BJ (cell line): ENCODE data around the gene FAM168A. TPM values are rescaled to one million over a fixed set of nuclear protein-coding genes. Genes with fewer than 3 reads are reported as not detected.
A peak's percentile ranks its signal among the peaks of the same experiment; 100 is the strongest.

Experiments
- CTCF ChIA-PET: fragments of 350-600 bp; formaldehyde crosslinking; extraction: SDS; loops from one replicate; lab custom pipeline; 2021; ENCODE audit warnings: antibody characterized with exemption, inconsistent platforms; lab: Yijun Ruan, JAX
- POLR2A ChIA-PET: fragments of 300-600 bp; sonication (Branson Sonifier 250); formaldehyde crosslinking; extraction: SDS; loops from one replicate; lab custom pipeline; 2021; ENCODE audit warnings: antibody characterized with exemption; lab: Charles Lee
- DNase-seq: peaks from one replicate; pipeline ENCODE4 v3.0.0-alpha.2; 2011; ENCODE audit warnings: low read depth
- H3K27me3 ChIP-seq: 2 replicates; pipeline ENCODE4 v1.6.0; 2011; ENCODE audit warnings: low read length; ENCODE audit not compliant: control insufficient read depth, insufficient read depth
- H3K36me3 ChIP-seq: 2 replicates; pipeline ENCODE4 v1.5.1; 2011; ENCODE audit warnings: low read length; ENCODE audit not compliant: control insufficient read depth, insufficient read depth
- H3K4me3 ChIP-seq: 2 replicates; pipeline ENCODE4 v1.5.1; 2011; ENCODE audit warnings: low read depth, mild to moderate bottlenecking, control low read depth, low read length
- polyA plus RNA-seq: library from polyadenylated mRNA; depleted of rRNA; stranded (reverse); fragments of >200 nt; gene quantifications from 2 replicates; pipeline ENCODE4 v1.2.3, GENCODE V29; 2011
- TF ChIP-seq, protein P1 (sequence below): IDR thresholded peaks from 2 replicates; pipeline ENCODE4 v1.5.1; 2011; ENCODE audit warnings: low read depth, mild to moderate bottlenecking, control low read depth, inconsistent platforms, low read length, moderate library complexity; ENCODE audit not compliant: insufficient read depth

Gene FAM168A
- polyA plus RNA-seq, 1 experiment = 19.1 TPM

DNA sequence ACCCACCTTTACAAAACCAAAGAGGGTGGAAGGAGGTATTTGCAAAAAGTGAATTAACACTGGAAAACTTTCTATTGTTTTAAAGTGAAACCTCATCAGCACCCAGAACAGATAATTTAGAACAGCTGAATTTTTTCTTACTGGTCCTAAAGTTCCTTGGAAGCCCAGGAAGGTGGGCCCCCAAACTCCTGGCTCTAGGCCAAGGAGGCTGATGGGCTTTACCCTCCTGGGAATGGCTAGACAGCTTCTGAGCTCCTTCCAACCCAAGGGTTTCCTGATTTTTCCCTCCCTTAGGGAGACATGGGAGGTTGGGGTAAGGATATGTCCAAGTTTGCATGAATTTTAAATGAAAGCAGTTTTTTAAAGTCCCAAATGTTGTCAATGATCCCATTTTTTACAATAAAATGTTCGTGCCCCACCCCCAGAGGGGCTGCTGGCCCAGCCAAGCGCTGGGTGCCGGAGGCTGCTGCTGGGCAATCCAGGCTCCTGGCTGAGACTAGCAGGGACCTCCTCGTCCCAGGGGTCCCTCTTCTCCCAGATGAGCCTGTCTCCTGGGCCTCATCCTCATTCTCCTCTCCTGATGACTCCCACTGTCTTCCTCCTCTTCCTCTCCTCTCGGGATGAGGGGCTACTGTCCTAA, 193.3 kb downstream of the FAM168A start:
- H3K4me3 ChIP-seq = no peak overlapping the region
- TF ChIP-seq, protein P1, sequence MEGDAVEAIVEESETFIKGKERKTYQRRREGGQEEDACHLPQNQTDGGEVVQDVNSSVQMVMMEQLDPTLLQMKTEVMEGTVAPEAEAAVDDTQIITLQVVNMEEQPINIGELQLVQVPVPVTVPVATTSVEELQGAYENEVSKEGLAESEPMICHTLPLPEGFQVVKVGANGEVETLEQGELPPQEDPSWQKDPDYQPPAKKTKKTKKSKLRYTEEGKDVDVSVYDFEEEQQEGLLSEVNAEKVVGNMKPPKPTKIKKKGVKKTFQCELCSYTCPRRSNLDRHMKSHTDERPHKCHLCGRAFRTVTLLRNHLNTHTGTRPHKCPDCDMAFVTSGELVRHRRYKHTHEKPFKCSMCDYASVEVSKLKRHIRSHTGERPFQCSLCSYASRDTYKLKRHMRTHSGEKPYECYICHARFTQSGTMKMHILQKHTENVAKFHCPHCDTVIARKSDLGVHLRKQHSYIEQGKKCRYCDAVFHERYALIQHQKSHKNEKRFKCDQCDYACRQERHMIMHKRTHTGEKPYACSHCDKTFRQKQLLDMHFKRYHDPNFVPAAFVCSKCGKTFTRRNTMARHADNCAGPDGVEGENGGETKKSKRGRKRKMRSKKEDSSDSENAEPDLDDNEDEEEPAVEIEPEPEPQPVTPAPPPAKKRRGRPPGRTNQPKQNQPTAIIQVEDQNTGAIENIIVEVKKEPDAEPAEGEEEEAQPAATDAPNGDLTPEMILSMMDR = no peak
- DNase-seq = no peak
- H3K36me3 ChIP-seq = peaks cover 6% of the 10 kb centered on the region
- H3K27me3 ChIP-seq = no peaks in the 10 kb centered on the region
- ChIA-PET POLR2A (no interaction called here), CTCF (interaction anchor here (1.2 to 9.7 kb wide), 3 partner anchors 10 to 258 kb away, joined by 8 to 100 read pairs (median 21); no protein-coding TSS in a partner anchor)

DNA sequence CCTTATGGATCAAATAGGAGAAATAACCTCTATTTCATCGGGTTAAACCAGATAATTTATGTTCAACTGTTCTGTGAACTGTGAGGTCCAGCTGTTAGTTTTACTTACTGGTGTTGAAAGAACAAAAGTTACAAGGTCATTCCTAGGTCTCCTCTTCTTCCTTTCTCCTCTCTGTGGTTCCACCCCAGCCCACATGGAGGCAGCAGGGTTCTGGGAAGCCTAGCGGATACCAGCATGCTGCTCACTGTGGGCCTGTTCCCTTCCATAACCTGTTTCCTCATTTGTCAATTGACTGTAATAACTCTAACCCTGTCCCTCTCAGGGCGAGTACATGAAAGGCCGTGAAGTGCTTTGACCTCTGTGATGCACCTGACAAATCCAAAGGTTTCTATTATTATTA, 193.9 kb downstream of the FAM168A start:
- no peaks in the 10 kb centered on the region for H3K27me3 ChIP-seq
- H3K4me3 ChIP-seq = no peak overlapping the region
- no peak for DNase-seq
- peaks cover 6% of the 10 kb centered on the region for H3K36me3 ChIP-seq
- POLR2A ChIA-PET = no interaction called here
- CTCF ChIA-PET = interaction anchor here (1.1 to 9.7 kb wide), 4 partner anchors 11 to 258 kb away, joined by 4 to 100 read pairs (median 14); no protein-coding TSS in a partner anchor
- TF ChIP-seq, protein P1 = peak; percentile 76

DNA sequence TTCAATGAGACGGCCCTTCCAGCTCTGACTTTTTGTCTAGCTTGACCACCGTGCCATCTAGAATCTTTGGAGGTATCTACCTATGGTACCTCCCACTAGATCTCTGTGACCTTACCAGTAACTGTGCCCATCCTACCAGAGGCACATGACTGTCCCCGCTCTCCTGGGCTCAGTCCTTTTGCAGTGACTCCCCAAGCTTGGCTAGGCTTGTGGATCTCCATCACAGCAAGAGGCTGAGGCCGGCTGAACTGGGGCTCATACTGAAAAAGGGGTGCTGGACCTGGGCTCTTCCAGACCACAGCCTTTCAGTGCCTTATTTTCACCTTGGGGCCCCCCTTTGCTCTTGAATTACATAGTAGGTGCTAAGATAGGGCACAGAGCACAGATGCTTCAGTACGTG, 194.4 kb downstream of the FAM168A start:
- TF ChIP-seq, protein P1 = no peak
- ChIA-PET POLR2A (no interaction called here), CTCF (interaction anchor here (1.1 to 9.7 kb wide), 6 partner anchors 10 to 259 kb away, joined by 3 to 100 read pairs (median 8); no protein-coding TSS in a partner anchor)
- peaks cover 6% of the 10 kb centered on the region for H3K36me3 ChIP-seq
- no peak for DNase-seq
- no peaks in the 10 kb centered on the region for H3K27me3 ChIP-seq
- H3K4me3 ChIP-seq = no peak overlapping the region

DNA sequence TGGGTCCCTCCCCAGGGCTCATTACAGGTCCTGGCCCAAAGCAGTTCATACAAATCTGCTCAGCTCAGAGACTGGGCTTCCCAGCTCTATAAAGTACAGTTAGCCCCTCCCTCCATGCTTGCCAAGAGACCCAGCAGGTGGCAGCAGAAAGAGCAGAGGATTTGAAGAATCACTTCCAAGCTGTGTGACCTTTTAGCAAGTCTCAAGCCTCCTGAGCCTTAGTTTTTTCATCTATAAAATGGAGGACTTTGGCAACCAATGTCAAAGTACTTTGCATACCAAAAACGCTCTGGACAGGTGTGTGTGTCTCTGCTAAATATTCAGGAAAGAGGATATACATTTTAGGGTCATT, 195.1 kb downstream of the FAM168A start:
- DNase-seq = no peak
- Histone ChIP-seq H3K27me3 (no peaks in the 10 kb centered on the region), H3K36me3 (peaks cover 6% of the 10 kb centered on the region), H3K4me3 (no peak overlapping the region)
- TF ChIP-seq, protein P1 = peak; percentile 39
- POLR2A ChIA-PET = no interaction called here
- CTCF ChIA-PET = interaction anchor here (0.5 to 9.7 kb wide), 7 partner anchors 10 to 259 kb away, joined by 3 to 100 read pairs (median 5); no protein-coding TSS in a partner anchor

DNA sequence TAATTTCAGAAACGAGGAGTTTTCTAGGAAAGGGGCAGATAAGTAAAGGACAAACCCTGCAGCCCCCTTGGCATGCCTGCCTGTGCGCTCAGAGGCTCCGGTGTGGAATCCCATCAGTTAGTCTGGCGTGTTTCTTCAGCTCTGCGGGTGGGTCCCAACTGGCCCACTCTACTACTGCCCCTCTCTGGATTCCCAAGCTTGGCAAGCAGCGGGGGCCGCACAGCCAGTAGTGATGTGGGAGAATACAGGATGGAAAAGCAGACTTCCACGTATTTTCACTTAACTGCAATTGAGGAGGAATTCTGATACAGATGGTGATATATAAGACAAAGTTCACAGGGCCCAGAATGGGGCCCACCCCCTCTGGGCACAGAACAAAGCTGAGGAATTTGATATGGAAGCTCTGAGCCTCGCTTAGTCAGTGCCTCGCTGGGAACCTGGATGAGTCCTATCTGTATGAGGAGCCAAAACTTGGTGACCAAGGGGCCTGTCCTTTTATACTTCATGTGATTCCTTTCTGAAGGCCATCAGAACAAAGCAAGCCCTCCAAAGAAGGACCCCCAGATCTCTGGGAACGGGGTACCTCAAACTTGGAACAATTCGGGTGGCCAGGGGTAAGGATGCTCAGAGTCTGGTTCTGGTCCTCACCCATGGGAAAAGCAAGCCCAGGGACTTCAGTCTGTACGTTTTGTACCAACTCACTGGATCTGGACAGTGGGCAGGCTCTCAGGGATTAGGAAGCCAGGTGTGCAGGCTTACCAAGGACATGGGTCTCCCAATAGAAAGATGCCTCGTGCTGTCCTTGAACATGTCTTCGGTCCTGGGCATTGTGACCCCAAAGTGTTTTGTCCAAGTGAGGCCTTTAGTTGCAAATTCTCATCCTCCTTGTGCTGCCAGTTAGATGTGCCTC, 195.7 kb downstream of the FAM168A start:
- peaks cover 6% of the 10 kb centered on the region for H3K36me3 ChIP-seq
- DNase-seq = no peak
- ChIA-PET CTCF (interaction anchor here (0.8 to 9.7 kb wide), 10 partner anchors 9 to 260 kb away, joined by 3 to 100 read pairs (median 4); partner anchors contain the start of gene RELT), POLR2A (no interaction called here)
- no peaks in the 10 kb centered on the region for H3K27me3 ChIP-seq
- H3K4me3 ChIP-seq = no peak overlapping the region
- TF ChIP-seq, protein P1 = no peak
